ENCODE data around the gene POU2F3. TPM values are rescaled to one million over a fixed set of nuclear protein-coding genes. Genes with fewer than 3 reads are reported as not detected.
A peak's percentile ranks its signal among the peaks of the same experiment; 100 is the strongest.

POU2F3 gene
- total RNA-seq, 1 donor from 2014 or later = not detected

- H3K4me1 ChIP-seq = no peaks in the 10 kb centered on the region
- H3K4me3 ChIP-seq = no peak overlapping the region
- peaks cover 18% of the 10 kb centered on the region for H3K36me3 Mint-ChIP-seq
- H4K20me1 ChIP-seq (ENCODE audit: low read depth) = no peaks in the 10 kb centered on the region
- H3F3A ChIP-seq (ENCODE audit: low read depth) = no peaks in the 10 kb centered on the region
- H2AFZ ChIP-seq (replicated peaks) = no peak overlapping the region
- H3K4me3 Mint-ChIP-seq = no peak overlapping the region
- H3K27ac ChIP-seq = no peak overlapping the region
- no peaks in the 10 kb centered on the region for H3K4me1 Mint-ChIP-seq
- no peak overlapping the region for H3K4me2 ChIP-seq
- H3K79me2 ChIP-seq (ENCODE audit: low read depth) = peaks cover 82% of the 10 kb centered on the region
- no peak for DNase-seq (ENCODE audit: low spot score)
- no peaks in the 10 kb centered on the region for H3K27me3 ChIP-seq
- H3K36me3 ChIP-seq = no peaks in the 10 kb centered on the region
- peaks cover 12% of the 10 kb centered on the region for H3K9me3 Mint-ChIP-seq
- no peaks in the 10 kb centered on the region for H3K9me3 ChIP-seq (ENCODE audit: low read depth)
- peaks cover 4% of the 10 kb centered on the region for H3K27me3 Mint-ChIP-seq (ENCODE audit: insufficient read depth, low read depth)
- no peak overlapping the region for H3K9ac ChIP-seq
- H3K27ac Mint-ChIP-seq = no peak overlapping the region
- TF ChIP-seq EZH2phosphoT487 (IDR thresholded peaks at IDR 0.05) (no peak), EZH2 (IDR thresholded peaks at IDR 0.05) (no peak), CTCF (IDR thresholded peaks at IDR 0.05) (no peak)
Measured at GRCh38 chr11:120363436-120363835, 123.5 kb downstream of the POU2F3 start.

DNA sequence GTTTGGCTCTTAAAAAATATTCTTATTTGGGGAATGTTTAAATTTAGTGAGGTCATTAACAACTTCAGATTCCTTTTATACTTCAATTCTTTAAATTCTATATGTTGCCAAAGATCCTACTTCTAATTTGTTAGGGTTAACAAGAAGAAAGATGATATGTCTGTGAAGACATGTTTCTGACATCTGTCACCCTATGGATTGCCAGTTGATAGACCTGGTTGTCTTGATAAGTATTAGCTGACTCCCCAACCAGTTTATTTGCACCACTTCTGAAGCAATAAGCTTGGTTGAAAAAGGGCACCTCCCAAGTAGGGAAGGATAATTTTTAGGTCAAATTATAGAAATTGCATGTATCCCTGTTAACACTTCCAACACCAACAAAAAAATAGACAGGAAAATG lies 125.6 kb downstream of the POU2F3 start:
- H3K4me3 Mint-ChIP-seq = no peak overlapping the region
- no peak for DNase-seq (ENCODE audit: low spot score)
- Histone ChIP-seq H3F3A (ENCODE audit: low read depth) (no peaks in the 10 kb centered on the region), H3K9ac (no peak overlapping the region), H3K27me3 (no peaks in the 10 kb centered on the region), H3K36me3 (no peaks in the 10 kb centered on the region), H3K4me1 (no peaks in the 10 kb centered on the region), H3K4me2 (no peak overlapping the region), H2AFZ (replicated peaks) (no peak overlapping the region), H3K27ac (no peak overlapping the region), H3K9me3 (ENCODE audit: low read depth) (no peaks in the 10 kb centered on the region), H3K4me3 (no peak overlapping the region), H3K79me2 (ENCODE audit: low read depth) (peaks cover 72% of the 10 kb centered on the region), H4K20me1 (ENCODE audit: low read depth) (no peaks in the 10 kb centered on the region)
- no peak overlapping the region for H3K27ac Mint-ChIP-seq
- peaks cover 2% of the 10 kb centered on the region for H3K9me3 Mint-ChIP-seq
- no peak for TF ChIP-seq CTCF (IDR thresholded peaks at IDR 0.05)
- TF ChIP-seq EZH2phosphoT487 (IDR thresholded peaks at IDR 0.05) = no peak
- no peak for TF ChIP-seq EZH2 (IDR thresholded peaks at IDR 0.05)
- H3K27me3 Mint-ChIP-seq (ENCODE audit: insufficient read depth, low read depth) = peaks cover 4% of the 10 kb centered on the region
- H3K36me3 Mint-ChIP-seq = peaks cover 9% of the 10 kb centered on the region
- H3K4me1 Mint-ChIP-seq = no peaks in the 10 kb centered on the region

Small RNA genes lying within 50 kb of the gene (small RNA-seq; reads per million reads assigned to genes)
- 1,612 reads per million, percentile 99 among the genes with 10 or more reads in this experiment for gene RF00100

Other genes starting within 250 kb of the POU2F3 start
- gene TRIM29, start 102.0 kb upstream of the POU2F3 start, total RNA-seq (ENCODE audit: low replicate concordance) = 0.11 TPM in 1 of 2 replicates, not detected in the other
- 0.46 and 0.47 TPM in 2 replicates for gene OAF, start 29.1 kb upstream of the POU2F3 start, total RNA-seq (ENCODE audit: low replicate concordance)
- 25.1 and 32.2 TPM in 2 replicates for gene TLCD5, start 85.2 kb downstream of the POU2F3 start, total RNA-seq (ENCODE audit: low replicate concordance)
- gene ARHGEF12, start 96.3 kb downstream of the POU2F3 start, total RNA-seq (ENCODE audit: low replicate concordance) = 24.9 and 31.3 TPM in 2 replicates